HUES64 (cell line): ENCODE results near the gene WDR20.
"Not testable (repeated sequence)": the region's sequence is repeated elsewhere in the genome, so short reads cannot be mapped to it uniquely, and the experiment has no call there.

Experiments
- H3K27ac ChIP-seq: 2 replicates; pipeline ENCODE4 v1.7.0; 2013; ENCODE audit warnings: low read depth, low read length, inconsistent platforms
- H3K27me3 ChIP-seq: 2 replicates; pipeline ENCODE4 v1.6.1; 2013; ENCODE audit warnings: mild to moderate bottlenecking, low read length; ENCODE audit not compliant: insufficient read depth
- H3K36me3 ChIP-seq: 2 replicates; pipeline ENCODE4 v1.6.1; 2013; ENCODE audit warnings: mild to moderate bottlenecking, low read length; ENCODE audit not compliant: insufficient read depth
- H3K4me1 ChIP-seq: 2 replicates; pipeline ENCODE4 v1.6.1; 2013; ENCODE audit warnings: mild to moderate bottlenecking, low read length, moderate library complexity; ENCODE audit not compliant: insufficient read depth
- H3K4me3 ChIP-seq: 2 replicates; pipeline ENCODE4 v1.5.1; 2013; ENCODE audit warnings: mild to moderate bottlenecking, low read length, moderate library complexity
- H3K9ac ChIP-seq: 2 replicates; pipeline ENCODE4 v1.6.1; 2013; ENCODE audit warnings: mild to moderate bottlenecking, low read depth, low read length
- H3K9me3 ChIP-seq: 2 replicates; pipeline ENCODE4 v1.6.1; 2013; ENCODE audit warnings: low read depth, low read length; ENCODE audit not compliant: insufficient read depth
- WGBS: fragments of 150-250, 120-280 bp; methylation state at CpG from one replicate; pipeline ENCODE4 v1.1.7; 2013; ENCODE audit warnings: missing lambda C conversion rate; 5-methylcytosine and 5-hydroxymethylcytosine counted together

Gene WDR20

GRCh38 chr14:102134021-102134420 lies 5.7 kb upstream of the WDR20 start:
- not testable (repeated sequence) for H3K36me3 ChIP-seq, H3K4me3 ChIP-seq, H3K4me1 ChIP-seq, H3K9ac ChIP-seq, H3K9me3 ChIP-seq, H3K27ac ChIP-seq, H3K27me3 ChIP-seq
- WGBS: 96% methylated on average over 9 of the region's 9 CpGs

- not testable (repeated sequence) for H3K27me3 ChIP-seq, H3K4me1 ChIP-seq, H3K4me3 ChIP-seq, H3K9ac ChIP-seq, H3K36me3 ChIP-seq, H3K9me3 ChIP-seq, H3K27ac ChIP-seq
- WGBS: 92% methylated on average over 9 of the region's 10 CpGs
These were observed 5.0 kb upstream of the WDR20 start for GRCh38 chr14:102134719-102135118.

- not testable (repeated sequence) for H3K27ac ChIP-seq, H3K9me3 ChIP-seq
These were observed 4.2 kb upstream of the WDR20 start for GRCh38 chr14:102135456-102135855.

DNA sequence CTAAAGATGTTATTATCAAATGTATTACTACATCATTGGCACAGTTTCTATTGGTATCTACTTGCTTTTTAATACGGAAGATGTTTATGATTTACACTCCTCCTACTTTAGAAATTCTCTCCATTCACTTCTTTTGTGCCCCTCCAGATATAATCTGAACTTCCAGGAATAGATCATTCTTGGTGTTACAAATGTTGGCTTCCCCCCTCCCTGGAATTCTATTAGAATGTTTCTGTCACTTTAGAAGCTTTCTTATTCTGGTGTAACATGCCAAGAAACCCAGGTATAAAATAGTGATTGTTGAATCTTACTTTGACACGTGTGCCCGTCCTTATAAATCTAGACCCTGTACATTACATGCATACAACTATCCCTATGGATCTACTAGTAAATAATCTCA lies 1.2 kb upstream of the WDR20 start:
- H3K4me1 ChIP-seq: peaks cover 25% of the 10 kb centered on the region
- H3K9ac ChIP-seq: peak overlapping the region; percentile 87
- WGBS: 3% methylated on average over 2 of the region's 3 CpGs
- peak overlapping the region; percentile 88 for H3K4me3 ChIP-seq
- no peak overlapping the region; the same call in 1 of the 2 replicates for H3K27ac ChIP-seq
- no peaks in the 10 kb centered on the region for H3K9me3 ChIP-seq
- H3K27me3 ChIP-seq: no peaks in the 10 kb centered on the region
- peaks cover 6% of the 10 kb centered on the region; the same call in 1 of the 2 replicates for H3K36me3 ChIP-seq

More at GRCh38 chr14:102135456-102135855, 4.2 kb upstream of the WDR20 start:
- not testable (repeated sequence) for H3K4me1 ChIP-seq, H3K36me3 ChIP-seq, H3K4me3 ChIP-seq, H3K9ac ChIP-seq, H3K27me3 ChIP-seq
- WGBS: 96% methylated on average over 30 of the region's 30 CpGs

DNA sequence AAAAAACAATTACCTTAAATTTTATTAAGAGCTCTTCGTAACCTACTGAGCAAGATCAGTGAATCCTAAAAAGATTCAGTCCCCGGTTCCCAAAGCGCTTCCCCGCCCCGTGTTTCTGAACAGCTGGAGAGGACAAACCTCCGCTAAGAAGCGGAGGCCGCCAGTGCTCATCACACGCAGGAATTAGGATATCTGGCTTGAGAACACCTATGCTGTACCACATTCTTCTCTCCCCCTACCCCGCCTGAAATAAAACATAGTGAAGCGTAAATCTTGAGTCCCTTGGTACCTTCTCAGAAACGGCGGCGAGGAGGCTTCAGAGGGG lies 774 bp upstream of the WDR20 start:
- H3K27me3 ChIP-seq: no peaks in the 10 kb centered on the region
- H3K36me3 ChIP-seq: peaks cover 6% of the 10 kb centered on the region; the same call in 1 of the 2 replicates
- H3K27ac ChIP-seq: peak overlapping the region; percentile 85
- peak overlapping the region; percentile 88 for H3K4me3 ChIP-seq
- H3K4me1 ChIP-seq: peaks cover 25% of the 10 kb centered on the region
- WGBS: 1% methylated on average over 14 of the region's 14 CpGs
- no peaks in the 10 kb centered on the region for H3K9me3 ChIP-seq
- H3K9ac ChIP-seq: peak overlapping the region; percentile 87

GRCh38 chr14:102140027-102140749 lies 491 bp downstream of the WDR20 start:
- Histone ChIP-seq H3K27ac (peak overlapping the region; percentile 55), H3K9me3 (no peaks in the 10 kb centered on the region), H3K27me3 (no peaks in the 10 kb centered on the region), H3K4me3 (peak overlapping the region; percentile 88), H3K9ac (peak overlapping the region; percentile 85), H3K36me3 (no peaks in the 10 kb centered on the region), H3K4me1 (peaks cover 25% of the 10 kb centered on the region)
- WGBS: 1% methylated on average over 48 of the region's 48 CpGs

- WGBS: 10% methylated on average over 9 of the region's 9 CpGs
- Histone ChIP-seq H3K36me3 (no peaks in the 10 kb centered on the region), H3K27me3 (no peaks in the 10 kb centered on the region), H3K9me3 (no peaks in the 10 kb centered on the region), H3K27ac (no peak overlapping the region), H3K4me3 (peak overlapping the region; percentile 88), H3K9ac (peak overlapping the region; percentile 85), H3K4me1 (peaks cover 25% of the 10 kb centered on the region)
These were observed 1.1 kb downstream of the WDR20 start for GRCh38 chr14:102140750-102141145.

DNA sequence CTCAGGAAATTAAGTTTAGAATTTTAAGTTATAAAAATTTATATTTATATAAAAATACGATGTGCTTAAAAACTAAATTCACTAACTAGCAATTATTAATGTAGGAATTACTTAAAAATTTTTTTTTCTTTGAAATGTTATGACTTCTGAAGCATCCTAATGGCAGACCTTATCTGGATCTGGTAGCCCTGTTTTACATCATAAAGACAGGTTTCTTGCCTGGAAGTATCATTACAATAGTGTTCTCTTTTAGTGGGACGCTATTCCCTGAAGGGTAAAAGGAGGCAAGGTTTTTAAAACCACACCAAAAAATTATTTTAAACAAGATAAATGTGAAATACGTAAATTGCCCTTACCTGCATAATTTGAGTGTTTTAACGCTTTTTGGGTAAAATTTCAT lies 2.1 kb downstream of the WDR20 start:
- Histone ChIP-seq H3K27ac (no peak overlapping the region), H3K9ac (no peak overlapping the region), H3K4me1 (peaks cover 25% of the 10 kb centered on the region), H3K9me3 (no peaks in the 10 kb centered on the region), H3K4me3 (peak overlapping the region; percentile 88), H3K27me3 (no peaks in the 10 kb centered on the region), H3K36me3 (no peaks in the 10 kb centered on the region)
- 68% methylated on average over 2 of the region's 4 CpGs for WGBS

GRCh38 chr14:102144914-102145313 lies 5.2 kb downstream of the WDR20 start:
- Histone ChIP-seq H3K27me3 (no peaks in the 10 kb centered on the region), H3K27ac (no peak overlapping the region), H3K9ac (no peak overlapping the region), H3K9me3 (no peaks in the 10 kb centered on the region), H3K4me3 (no peak overlapping the region), H3K36me3 (no peaks in the 10 kb centered on the region), H3K4me1 (peaks cover 22% of the 10 kb centered on the region)

DNA sequence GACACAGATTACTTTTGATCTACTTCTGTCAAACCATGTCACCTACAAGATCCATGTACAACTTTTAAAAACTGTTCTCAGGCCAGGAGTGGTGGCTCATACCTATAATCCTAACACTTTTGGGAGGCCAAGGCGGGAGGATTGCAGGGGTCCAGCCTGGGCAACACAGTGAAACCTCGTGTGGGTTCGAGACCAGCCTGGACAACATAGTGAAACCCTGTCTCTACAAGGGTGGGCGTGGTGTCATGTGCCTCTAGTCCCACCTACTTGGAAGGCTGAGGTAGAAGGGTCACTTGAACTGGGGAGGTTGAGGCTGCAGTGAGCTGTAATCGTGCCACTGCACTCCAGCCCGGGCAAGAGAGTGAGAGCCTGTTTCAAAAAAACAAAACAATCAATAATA lies 5.7 kb downstream of the WDR20 start:
- H3K4me3 ChIP-seq: no peak overlapping the region
- WGBS: 97% methylated on average over 6 of the region's 6 CpGs
- H3K27me3 ChIP-seq: no peaks in the 10 kb centered on the region
- H3K27ac ChIP-seq: no peak overlapping the region
- peaks cover 22% of the 10 kb centered on the region for H3K4me1 ChIP-seq
- no peaks in the 10 kb centered on the region for H3K9me3 ChIP-seq
- H3K9ac ChIP-seq: no peak overlapping the region
- no peaks in the 10 kb centered on the region for H3K36me3 ChIP-seq

DNA sequence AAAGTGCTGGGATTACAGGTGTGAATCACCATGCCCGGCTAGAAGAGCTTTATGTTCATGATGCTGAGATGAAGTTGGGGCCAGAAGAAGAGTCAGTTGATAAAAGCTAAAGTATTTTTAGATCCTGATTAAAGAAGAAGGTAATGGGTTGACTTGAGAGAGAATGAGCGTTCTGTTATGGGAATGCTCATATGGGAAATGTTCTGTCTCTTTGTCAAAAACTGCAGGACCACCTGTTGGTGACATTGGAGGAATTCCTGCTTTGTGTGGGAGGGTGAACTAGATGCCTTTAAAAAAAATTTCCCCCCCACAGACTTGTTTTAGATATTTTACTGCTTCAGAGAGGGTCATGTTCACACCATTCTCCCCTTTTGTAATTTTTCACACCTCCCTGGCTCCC lies 6.7 kb downstream of the WDR20 start:
- no peaks in the 10 kb centered on the region for H3K36me3 ChIP-seq
- H3K27ac ChIP-seq: no peak overlapping the region
- H3K4me1 ChIP-seq: peaks cover 15% of the 10 kb centered on the region
- WGBS: 89% methylated on average over 2 of the region's 2 CpGs
- no peak overlapping the region for H3K9ac ChIP-seq
- no peak overlapping the region for H3K4me3 ChIP-seq
- H3K9me3 ChIP-seq: no peaks in the 10 kb centered on the region
- no peaks in the 10 kb centered on the region for H3K27me3 ChIP-seq

DNA sequence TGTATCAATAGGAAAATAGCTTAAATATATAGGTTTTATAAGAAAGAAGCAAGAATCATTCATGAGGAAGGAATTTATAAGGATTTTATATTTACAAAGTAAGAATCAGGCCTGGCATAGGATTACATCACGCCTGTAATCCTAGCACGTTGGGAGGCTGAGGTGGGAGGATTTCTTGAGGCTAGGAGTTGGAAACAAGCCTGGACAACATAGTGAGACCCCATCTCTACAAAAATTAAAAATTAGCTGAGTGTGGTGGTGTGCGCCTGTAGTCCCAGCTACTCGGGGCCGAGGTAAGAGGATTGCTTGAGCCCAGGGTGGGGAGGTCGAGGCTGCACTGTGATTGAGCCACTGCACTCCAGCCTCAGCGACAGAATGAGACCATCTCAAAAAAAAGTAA lies 10.4 kb downstream of the WDR20 start:
- no peak overlapping the region for H3K9ac ChIP-seq
- 98% methylated on average over 7 of the region's 7 CpGs for WGBS
- H3K27ac ChIP-seq: no peak overlapping the region
- H3K36me3 ChIP-seq: peaks cover 12% of the 10 kb centered on the region
- no peaks in the 10 kb centered on the region for H3K9me3 ChIP-seq
- no peak overlapping the region for H3K4me3 ChIP-seq
- H3K4me1 ChIP-seq: peaks cover 7% of the 10 kb centered on the region
- H3K27me3 ChIP-seq: no peaks in the 10 kb centered on the region
